ENCODE data around the gene FRG1. TPM values are rescaled to one million over a fixed set of nuclear protein-coding genes. Genes with fewer than 3 reads are reported as not detected.
"Not testable (repeated sequence)": the region's sequence is repeated elsewhere in the genome, so short reads cannot be mapped to it uniquely, and the experiment has no call there.

FRG1 gene
- total and polyA plus RNA-seq, 7 donors, result 31.2 to 52.3 (median 39.3) TPM

- DNase-seq, result no peak
- intact Hi-C loops (cut with DNase I), result no loop called here
Observed at GRCh38 chr4:189988877-189989431, 48.3 kb downstream of the FRG1 start.

GRCh38 chr4:189989941-189990340, 49.3 kb downstream of the FRG1 start:
- H3K36me3 ChIP-seq; H3K4me3 ChIP-seq; H3K9me3 ChIP-seq; DNase-seq; H3K27ac ChIP-seq; H3K27me3 ChIP-seq; intact Hi-C loops (cut with DNase I); H3K4me1 ChIP-seq: not testable (repeated sequence)
- WGBS, 2 donors, result 68 to 87% methylated on average over 3 of the region's 3 CpGs

More at GRCh38 chr4:189988877-189989431, 48.3 kb downstream of the FRG1 start:
- TF ChIP-seq CTCF (IDR thresholded peaks at IDR 0.05) (no peak), POLR2A (IDR thresholded peaks at IDR 0.05) (no peak), EP300 (IDR thresholded peaks at IDR 0.05) (no peak), POLR2AphosphoS5 (IDR thresholded peaks at IDR 0.05) (no peak)
- H3K27me3 ChIP-seq, result peaks cover 0 to 6% (median 0%) of the 10 kb centered on the region in 3 donors
- H3K36me3 ChIP-seq, result no peaks in the 10 kb centered on the region
- H3K27ac ChIP-seq, result no peak overlapping the region
- H3K4me3 ChIP-seq, result no peak overlapping the region
- 41 to 58% methylated on average over 3 of the region's 3 CpGs for WGBS, 2 donors
- H3K4me1 ChIP-seq, result no peaks in the 10 kb centered on the region
- no peaks in the 10 kb centered on the region for H3K9me3 ChIP-seq

Small RNA genes lying within 50 kb of the gene (small RNA-seq; reads per million reads assigned to genes)
- 0 reads per million in 3 donors for gene MLLT10P2

Other genes with a start within 250 kb of the FRG1 start
- not detected for gene FRG2, start 86.4 kb downstream of the FRG1 start, total RNA-seq
- gene FRG2, start 86.4 kb downstream of the FRG1 start, polyA plus RNA-seq, result not detected
- gene DBET, start 123.6 kb downstream of the FRG1 start, total RNA-seq, result not detected
- gene DBET, start 123.6 kb downstream of the FRG1 start, polyA plus RNA-seq, result not detected
- not detected for gene DUX4, start 232.9 kb downstream of the FRG1 start, total RNA-seq
- gene DUX4, start 232.9 kb downstream of the FRG1 start, polyA plus RNA-seq, result not detected